Measurements from ENCODE around the gene CIAO2A. TPM values are rescaled to one million over a fixed set of nuclear protein-coding genes. Genes with fewer than 3 reads are reported as not detected.
"Not testable (repeated sequence)": the region's sequence is repeated elsewhere in the genome, so short reads cannot be mapped to it uniquely, and the experiment has no call there.

The CIAO2A gene
- total and polyA plus RNA-seq, 4 donors, result 124 to 404 (median 159) TPM

DNA sequence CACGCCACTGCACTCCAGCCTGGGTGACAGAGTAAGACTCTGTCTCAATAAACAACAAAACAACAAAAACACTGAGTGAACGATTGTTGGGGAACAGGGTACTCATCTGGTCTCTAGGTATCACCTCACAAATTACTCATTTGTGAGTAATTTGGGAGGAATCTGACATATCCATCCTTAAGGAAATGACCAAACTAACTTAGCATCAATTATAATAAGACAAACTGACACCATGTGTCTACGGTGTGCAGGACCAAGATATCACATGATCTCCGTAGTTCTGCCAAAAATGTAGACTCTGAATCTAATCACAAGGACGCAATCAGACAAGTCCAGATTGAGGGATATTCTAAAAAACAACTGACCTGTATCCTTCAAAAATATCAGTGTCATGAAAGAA lies 35.4 kb downstream of the CIAO2A start:
- no peaks in the 10 kb centered on the region for H3K4me1 ChIP-seq (ENCODE audit: control insufficient read depth in 4 of 4, insufficient read depth in 4 of 4, low read length in 3 of 4)
- TF ChIP-seq, protein P1, sequence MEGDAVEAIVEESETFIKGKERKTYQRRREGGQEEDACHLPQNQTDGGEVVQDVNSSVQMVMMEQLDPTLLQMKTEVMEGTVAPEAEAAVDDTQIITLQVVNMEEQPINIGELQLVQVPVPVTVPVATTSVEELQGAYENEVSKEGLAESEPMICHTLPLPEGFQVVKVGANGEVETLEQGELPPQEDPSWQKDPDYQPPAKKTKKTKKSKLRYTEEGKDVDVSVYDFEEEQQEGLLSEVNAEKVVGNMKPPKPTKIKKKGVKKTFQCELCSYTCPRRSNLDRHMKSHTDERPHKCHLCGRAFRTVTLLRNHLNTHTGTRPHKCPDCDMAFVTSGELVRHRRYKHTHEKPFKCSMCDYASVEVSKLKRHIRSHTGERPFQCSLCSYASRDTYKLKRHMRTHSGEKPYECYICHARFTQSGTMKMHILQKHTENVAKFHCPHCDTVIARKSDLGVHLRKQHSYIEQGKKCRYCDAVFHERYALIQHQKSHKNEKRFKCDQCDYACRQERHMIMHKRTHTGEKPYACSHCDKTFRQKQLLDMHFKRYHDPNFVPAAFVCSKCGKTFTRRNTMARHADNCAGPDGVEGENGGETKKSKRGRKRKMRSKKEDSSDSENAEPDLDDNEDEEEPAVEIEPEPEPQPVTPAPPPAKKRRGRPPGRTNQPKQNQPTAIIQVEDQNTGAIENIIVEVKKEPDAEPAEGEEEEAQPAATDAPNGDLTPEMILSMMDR (IDR thresholded peaks at IDR 0.05; ENCODE audit: low read depth, low read length, missing input control), result no peak
- TF ChIP-seq GABPA (IDR thresholded peaks at IDR 0.05 in 1 of 2, conservative IDR thresholded peaks at IDR 0.05 in 1 of 2) (no peak), FOXA2 (IDR thresholded peaks at IDR 0.05) (no peak), REST (IDR thresholded peaks at IDR 0.05) (no peak), FOXA1 (IDR thresholded peaks at IDR 0.05) (no peak), YY1 (IDR thresholded peaks at IDR 0.05) (no peak)
- H3K36me3 ChIP-seq (ENCODE audit: control insufficient read depth in 4 of 4, insufficient read depth in 3 of 4, low read depth in 1 of 4, low read length in 3 of 4), result no peaks in the 10 kb centered on the region
- H3K9ac ChIP-seq (ENCODE audit: low read depth in 1 of 2, low read length in 2 of 2), result no peak overlapping the region
- H3K27ac ChIP-seq (ENCODE audit: low read depth in 1 of 2, low read length in 2 of 2), result no peak overlapping the region
- DNase-seq (ENCODE audit: low spot score), result no peak
- no peaks in the 10 kb centered on the region for H3K27me3 ChIP-seq (ENCODE audit: control insufficient read depth in 4 of 4, insufficient read depth in 4 of 4, low read length in 3 of 4)
- H3K9me3 ChIP-seq (ENCODE audit: control insufficient read depth in 4 of 4, low read length in 3 of 4), result no peaks in the 10 kb centered on the region
- no peak overlapping the region for H3K4me3 ChIP-seq (ENCODE audit: low read depth in 1 of 3, low read length in 3 of 3)
- WGBS, result 90% methylated on average over 5 of the region's 5 CpGs

- 93% methylated on average over 12 of the region's 12 CpGs for WGBS
- not testable (repeated sequence) for H3K27me3 ChIP-seq (ENCODE audit: control insufficient read depth in 4 of 4, insufficient read depth in 4 of 4, low read length in 3 of 4); H3K36me3 ChIP-seq (ENCODE audit: control insufficient read depth in 4 of 4, insufficient read depth in 3 of 4, low read depth in 1 of 4, low read length in 3 of 4); H3K4me1 ChIP-seq (ENCODE audit: control insufficient read depth in 4 of 4, insufficient read depth in 4 of 4, low read length in 3 of 4); H3K4me3 ChIP-seq (ENCODE audit: low read depth in 1 of 3, low read length in 3 of 3); DNase-seq (ENCODE audit: low spot score); H3K9me3 ChIP-seq (ENCODE audit: control insufficient read depth in 4 of 4, low read length in 3 of 4); H3K9ac ChIP-seq (ENCODE audit: low read depth in 1 of 2, low read length in 2 of 2); H3K27ac ChIP-seq (ENCODE audit: low read depth in 1 of 2, low read length in 2 of 2)
These were observed 40.0 kb downstream of the CIAO2A start for GRCh38 chr15:64053674-64054073.

DNA sequence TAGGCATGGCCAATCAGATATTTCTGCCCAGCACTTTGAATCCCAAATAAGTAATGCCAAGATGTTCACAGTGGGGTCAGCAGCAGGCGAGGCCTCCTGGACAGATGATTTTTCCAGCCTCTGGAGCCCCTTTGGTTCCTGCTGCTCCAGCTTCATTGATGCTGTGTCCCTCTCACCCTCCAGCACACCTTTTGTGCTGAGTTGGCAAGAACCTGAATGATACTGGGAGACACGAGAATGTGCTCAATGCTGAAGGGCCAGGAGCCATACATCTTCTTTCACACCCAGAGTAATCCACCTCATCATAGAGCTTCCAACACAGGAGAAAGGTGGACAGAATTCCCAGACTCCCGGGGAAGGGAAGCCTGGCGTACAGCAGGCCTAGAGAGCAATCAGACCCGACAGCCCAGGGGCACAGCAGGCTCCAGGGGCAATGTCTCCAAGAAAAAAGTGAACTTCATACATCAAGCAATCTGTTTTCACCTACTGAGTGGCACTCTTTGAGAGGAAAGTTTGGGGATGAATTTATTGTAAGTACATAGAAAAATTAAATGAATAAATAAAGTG lies 40.6 kb downstream of the CIAO2A start:
- H3K4me1 ChIP-seq (ENCODE audit: control insufficient read depth in 4 of 4, insufficient read depth in 4 of 4, low read length in 3 of 4), result peaks cover 0 to 10% (median 6%) of the 10 kb centered on the region in 4 donors
- no peaks in the 10 kb centered on the region for H3K9me3 ChIP-seq (ENCODE audit: control insufficient read depth in 4 of 4, low read length in 3 of 4)
- no peaks in the 10 kb centered on the region for H3K27me3 ChIP-seq (ENCODE audit: control insufficient read depth in 4 of 4, insufficient read depth in 4 of 4, low read length in 3 of 4)
- no peak overlapping the region for H3K9ac ChIP-seq (ENCODE audit: low read depth in 1 of 2, low read length in 2 of 2)
- H3K36me3 ChIP-seq (ENCODE audit: control insufficient read depth in 4 of 4, insufficient read depth in 3 of 4, low read depth in 1 of 4, low read length in 3 of 4), result no peaks in the 10 kb centered on the region
- no peak for TF ChIP-seq GABPA (IDR thresholded peaks at IDR 0.05 in 1 of 2, conservative IDR thresholded peaks at IDR 0.05 in 1 of 2)
- TF ChIP-seq RXRA (IDR thresholded peaks at IDR 0.05), result no peak
- WGBS, result 96% methylated on average over 5 of the region's 5 CpGs
- H3K27ac ChIP-seq (ENCODE audit: low read depth in 1 of 2, low read length in 2 of 2), result no peak overlapping the region
- DNase-seq (ENCODE audit: low spot score), result no peak
- no peak overlapping the region for H3K4me3 ChIP-seq (ENCODE audit: low read depth in 1 of 3, low read length in 3 of 3)

Measured in liver (tissue), 9 donors.